ENCODE results near the gene IL1RAPL1.

GRCh38 chrX:29535212-29536162 lies 948.2 kb downstream of the IL1RAPL1 start:
- TF ChIP-seq CTCF (IDR thresholded peaks at IDR 0.05) (no peak), POLR2AphosphoS5 (IDR thresholded peaks at IDR 0.05) (no peak), POLR2A (IDR thresholded peaks at IDR 0.05) (no peak)

Measured in breast epithelium (tissue), 3 donors.